Mesendoderm (in vitro differentiated cells): ENCODE data around the gene TMPRSS7.
"Not testable (repeated sequence)": the region's sequence is repeated elsewhere in the genome, so short reads cannot be mapped to it uniquely, and the experiment has no call there.

Source experiments
- DNase-seq: peaks from one replicate; pipeline ENCODE4 v3.0.0; 2013
- H2AK5ac ChIP-seq: 2 replicates; pipeline ENCODE4 v1.6.1; 2013; ENCODE audit warnings: low read length, inconsistent platforms
- H2BK120ac ChIP-seq: 2 replicates; pipeline ENCODE4 v1.6.1; 2013; ENCODE audit warnings: low read depth, mild to moderate bottlenecking, low read length, moderate library complexity, mixed read lengths
- H2BK15ac ChIP-seq: replicated peaks from 2 replicates; pipeline ENCODE4 v1.6.1; 2013; ENCODE audit warnings: low read depth, mild to moderate bottlenecking, moderate library complexity
- H2BK5ac ChIP-seq: 2 replicates; pipeline ENCODE4 v1.6.1; 2013; ENCODE audit warnings: low read length, inconsistent platforms
- H3K18ac ChIP-seq: 2 replicates; pipeline ENCODE4 v1.6.1; 2013; ENCODE audit warnings: mild to moderate bottlenecking, low read length, mixed read lengths
- H3K23ac ChIP-seq: one replicate; pipeline ENCODE4 v1.6.1; 2013; ENCODE audit warnings: low read length
- H3K27ac ChIP-seq: 2 replicates; pipeline ENCODE4 v1.5.1; 2013; ENCODE audit warnings: low read depth, mild to moderate bottlenecking, inconsistent platforms, low read length, moderate library complexity
- H3K27me3 ChIP-seq: 2 replicates; pipeline ENCODE4 v1.6.1; 2013; ENCODE audit warnings: low read length, control low read depth, mild to moderate bottlenecking, inconsistent platforms; ENCODE audit not compliant: insufficient read depth, poor library complexity
- H3K36me3 ChIP-seq: 2 replicates; pipeline ENCODE4 v1.6.1; 2013; ENCODE audit warnings: low read length, inconsistent platforms; ENCODE audit not compliant: control insufficient read depth, insufficient read depth
- H3K4ac ChIP-seq: one replicate; pipeline ENCODE4 v1.6.1; 2013; ENCODE audit warnings: low read depth, mild to moderate bottlenecking, low read length, moderate library complexity
- H3K4me1 ChIP-seq: 2 replicates; pipeline ENCODE4 v1.6.1; 2013; ENCODE audit warnings: low read depth, low read length, inconsistent platforms; ENCODE audit not compliant: control insufficient read depth
- H3K4me2 ChIP-seq: 2 replicates; pipeline ENCODE4 v1.6.1; 2013; ENCODE audit warnings: low read length
- H3K4me3 ChIP-seq: 2 replicates; pipeline ENCODE4 v1.5.1; 2013; ENCODE audit warnings: mild to moderate bottlenecking, low read length
- H3K56ac ChIP-seq: one replicate; pipeline ENCODE4 v1.6.1; 2013; ENCODE audit warnings: low read length
- H3K79me1 ChIP-seq: 2 replicates; pipeline ENCODE4 v1.6.1; 2013; ENCODE audit warnings: low read length, inconsistent platforms
- H3K79me2 ChIP-seq: 2 replicates; pipeline ENCODE4 v1.6.1; 2013; ENCODE audit warnings: mild to moderate bottlenecking, low read length; ENCODE audit not compliant: control insufficient read depth, insufficient read depth
- H3K9ac ChIP-seq: 2 replicates; pipeline ENCODE4 v1.6.1; 2013; ENCODE audit warnings: low read length, inconsistent platforms
- H4K5ac ChIP-seq: one replicate; pipeline ENCODE4 v1.6.1; 2013; ENCODE audit warnings: low read length
- H4K8ac ChIP-seq: one replicate; pipeline ENCODE4 v1.6.1; 2013; ENCODE audit warnings: low read depth, mild to moderate bottlenecking, control low read depth, low read length, moderate library complexity
- WGBS: extraction: QIAGEN DNeasy Blood & Tissue Kit; methylation state at CpG from one replicate; pipeline ENCODE4 v1.1.7; 2013; ENCODE audit warnings: low lambda C conversion rate, missing lambda C conversion rate; ENCODE audit not compliant: insufficient coverage; ENCODE audit errors: extremely low coverage; 5-methylcytosine and 5-hydroxymethylcytosine counted together

The TMPRSS7 gene

DNA sequence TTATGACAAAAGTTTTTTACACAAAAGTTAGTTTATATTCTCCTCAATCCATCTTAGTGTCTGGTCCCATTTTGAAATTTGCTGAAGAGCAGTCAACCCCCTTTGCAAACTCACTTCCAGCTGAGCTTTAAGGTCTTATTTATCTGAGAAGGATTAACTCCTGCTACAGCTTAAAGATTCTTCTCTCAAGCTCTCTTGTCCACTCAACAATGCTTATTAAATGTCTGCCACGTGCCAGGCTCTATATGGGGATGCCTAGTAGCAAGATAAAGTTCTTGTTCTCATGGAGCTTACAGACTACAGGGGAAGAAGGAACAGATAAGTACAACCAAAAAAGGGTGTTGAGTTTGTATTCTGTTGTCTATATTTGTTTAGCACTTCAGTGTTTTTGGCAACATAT is 18.7 kb downstream of the TMPRSS7 start:
- no peak overlapping the region for H2BK5ac ChIP-seq
- no peak overlapping the region for H4K5ac ChIP-seq
- peak overlapping the region; percentile 39 for H3K18ac ChIP-seq
- H4K8ac ChIP-seq = no peak overlapping the region
- peaks cover 6% of the 10 kb centered on the region for H3K4me1 ChIP-seq
- H3K27me3 ChIP-seq = no peaks in the 10 kb centered on the region
- no peaks in the 10 kb centered on the region for H3K79me2 ChIP-seq
- H3K27ac ChIP-seq = no peak overlapping the region
- WGBS = no CpG with 5 or more reads among the region's 1 CpG
- H3K23ac ChIP-seq = no peak overlapping the region
- no peaks in the 10 kb centered on the region for H3K36me3 ChIP-seq
- no peak overlapping the region for H2AK5ac ChIP-seq
- no peak overlapping the region for H3K4me3 ChIP-seq
- no peak overlapping the region for H3K4me2 ChIP-seq
- DNase-seq = peak; percentile 66
- no peaks in the 10 kb centered on the region for H3K79me1 ChIP-seq
- no peak overlapping the region for H3K4ac ChIP-seq
- H3K56ac ChIP-seq = no peak overlapping the region
- H2BK15ac ChIP-seq = no peak overlapping the region
- peak overlapping the region; percentile 73 for H2BK120ac ChIP-seq
- H3K9ac ChIP-seq = no peak overlapping the region

- WGBS = no CpG with 5 or more reads among the region's 6 CpGs
- Histone ChIP-seq H3K4ac (no peak overlapping the region), H3K23ac (no peak overlapping the region), H3K4me1 (peaks cover 2% of the 10 kb centered on the region), H2BK120ac (no peak overlapping the region), H3K27ac (no peak overlapping the region), H4K8ac (no peak overlapping the region), H2BK5ac (no peak overlapping the region), H3K56ac (no peak overlapping the region), H3K36me3 (no peaks in the 10 kb centered on the region), H3K4me2 (no peak overlapping the region), H3K79me1 (no peaks in the 10 kb centered on the region), H3K18ac (no peak overlapping the region), H3K27me3 (no peaks in the 10 kb centered on the region), H2AK5ac (no peak overlapping the region), H3K4me3 (no peak overlapping the region), H2BK15ac (no peak overlapping the region), H3K9ac (no peak overlapping the region), H4K5ac (no peak overlapping the region), H3K79me2 (no peaks in the 10 kb centered on the region)
- no peak for DNase-seq
These were observed 22.0 kb downstream of the TMPRSS7 start for GRCh38 chr3:112056451-112056929.

DNA sequence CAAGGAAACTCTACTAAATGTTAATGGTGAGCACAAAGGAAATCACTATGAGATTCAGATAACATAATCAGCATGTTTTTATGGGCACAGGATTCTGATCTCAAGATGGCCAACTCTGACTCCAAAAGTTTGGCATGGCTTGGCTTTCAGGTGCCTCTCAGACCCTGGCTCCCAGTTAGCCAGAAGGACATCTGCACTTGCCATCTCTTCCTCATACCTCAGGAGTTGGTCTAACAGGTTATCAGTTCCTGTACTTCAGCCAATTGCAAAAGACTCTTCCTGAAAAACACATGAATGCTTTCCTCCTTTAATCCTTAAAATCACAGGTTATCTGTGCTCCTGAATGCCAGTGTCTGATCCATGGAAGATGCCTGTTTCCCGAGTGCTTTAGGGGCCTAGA is 25.0 kb downstream of the TMPRSS7 start:
- no peaks in the 10 kb centered on the region for H3K36me3 ChIP-seq
- no peak overlapping the region for H2BK15ac ChIP-seq
- H3K79me2 ChIP-seq = no peaks in the 10 kb centered on the region
- H3K9ac ChIP-seq = no peak overlapping the region
- H3K27me3 ChIP-seq = no peaks in the 10 kb centered on the region
- H3K56ac ChIP-seq = no peak overlapping the region
- no peak overlapping the region for H4K5ac ChIP-seq
- DNase-seq = no peak
- no peak overlapping the region for H2BK120ac ChIP-seq
- no peak overlapping the region for H2AK5ac ChIP-seq
- no peak overlapping the region for H3K18ac ChIP-seq
- no peak overlapping the region for H4K8ac ChIP-seq
- H3K79me1 ChIP-seq = no peaks in the 10 kb centered on the region
- no peak overlapping the region for H2BK5ac ChIP-seq
- H3K27ac ChIP-seq = no peak overlapping the region
- no peak overlapping the region for H3K4me2 ChIP-seq
- no peak overlapping the region for H3K4ac ChIP-seq
- no peak overlapping the region for H3K4me3 ChIP-seq
- WGBS = no CpG with 5 or more reads among the region's 1 CpG
- H3K23ac ChIP-seq = no peak overlapping the region
- H3K4me1 ChIP-seq = no peaks in the 10 kb centered on the region

DNA sequence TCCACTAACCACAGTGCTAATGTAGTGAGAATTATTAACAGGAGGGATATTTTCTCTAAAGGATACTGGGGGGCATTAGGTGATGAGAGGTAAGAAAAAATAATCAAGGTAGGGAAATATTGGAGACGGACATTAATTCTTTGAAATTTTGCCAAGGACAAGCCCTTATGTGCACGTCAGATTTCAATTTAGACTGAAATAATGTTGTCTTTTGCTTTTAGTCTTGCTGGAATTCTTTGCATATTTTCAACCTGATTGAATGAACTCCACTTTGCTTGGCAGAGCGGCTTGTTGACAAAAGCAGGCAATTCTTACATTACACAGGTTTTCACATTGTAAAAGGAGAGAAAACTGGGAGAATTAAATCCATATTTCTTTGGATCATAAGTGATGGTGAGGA is 26.6 kb downstream of the TMPRSS7 start:
- H2BK120ac ChIP-seq = no peak overlapping the region
- H3K4me3 ChIP-seq = no peak overlapping the region
- H2BK15ac ChIP-seq = no peak overlapping the region
- H3K27ac ChIP-seq = no peak overlapping the region
- no peak overlapping the region for H2BK5ac ChIP-seq
- H4K5ac ChIP-seq = no peak overlapping the region
- no peaks in the 10 kb centered on the region for H3K79me1 ChIP-seq
- H3K9ac ChIP-seq = no peak overlapping the region
- H3K18ac ChIP-seq = no peak overlapping the region
- H2AK5ac ChIP-seq = no peak overlapping the region
- H3K27me3 ChIP-seq = no peaks in the 10 kb centered on the region
- no peaks in the 10 kb centered on the region for H3K4me1 ChIP-seq
- H3K4ac ChIP-seq = no peak overlapping the region
- no peak overlapping the region for H3K4me2 ChIP-seq
- H3K56ac ChIP-seq = no peak overlapping the region
- H3K79me2 ChIP-seq = no peaks in the 10 kb centered on the region
- H4K8ac ChIP-seq = no peak overlapping the region
- H3K23ac ChIP-seq = no peak overlapping the region
- no CpG with 5 or more reads among the region's 3 CpGs for WGBS
- no peak for DNase-seq
- H3K36me3 ChIP-seq = no peaks in the 10 kb centered on the region

DNA sequence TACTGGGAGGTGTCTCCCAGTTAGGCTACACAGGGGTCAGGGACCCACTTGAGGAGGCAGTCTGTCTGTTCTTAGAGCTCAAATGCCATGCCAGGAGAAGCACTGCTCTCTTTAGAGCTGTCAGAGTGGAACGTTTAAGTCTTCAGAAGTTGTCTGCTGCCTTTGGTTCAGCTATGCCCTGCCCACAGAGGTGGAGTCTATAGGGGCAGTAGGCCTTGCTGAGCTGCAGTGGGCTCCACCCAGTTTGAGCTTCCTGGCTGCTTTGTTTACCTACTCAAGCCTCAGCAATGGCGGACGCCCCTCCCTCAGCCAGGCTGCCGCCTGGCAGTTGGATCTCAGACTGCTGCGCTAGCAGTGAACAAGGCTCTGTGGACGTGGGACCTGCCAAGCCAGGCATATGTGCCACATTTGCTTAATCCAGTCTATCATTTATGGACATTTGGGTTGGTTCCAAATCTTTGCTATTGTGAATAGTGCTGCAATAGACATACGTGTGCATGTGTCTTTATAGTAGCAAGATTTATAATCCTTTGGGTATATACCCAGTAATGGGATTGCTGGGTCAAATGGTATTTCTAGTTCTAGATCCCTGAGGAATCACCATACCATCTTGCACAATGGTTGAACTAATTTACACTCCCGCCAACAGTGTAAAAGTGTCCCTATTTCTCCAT is 38.0 kb downstream of the TMPRSS7 start:
- H3K4me1 ChIP-seq, H3K9ac ChIP-seq, DNase-seq, H3K23ac ChIP-seq, H3K4me3 ChIP-seq, H3K79me2 ChIP-seq, H2BK15ac ChIP-seq, H3K27ac ChIP-seq, H3K79me1 ChIP-seq, H4K8ac ChIP-seq, H3K18ac ChIP-seq, H2AK5ac ChIP-seq, H2BK5ac ChIP-seq, H4K5ac ChIP-seq, H3K36me3 ChIP-seq, H3K4me2 ChIP-seq, H3K4ac ChIP-seq, H3K27me3 ChIP-seq, H2BK120ac ChIP-seq, H3K56ac ChIP-seq: not testable (repeated sequence)
- WGBS = no CpG with 5 or more reads among the region's 8 CpGs

DNA sequence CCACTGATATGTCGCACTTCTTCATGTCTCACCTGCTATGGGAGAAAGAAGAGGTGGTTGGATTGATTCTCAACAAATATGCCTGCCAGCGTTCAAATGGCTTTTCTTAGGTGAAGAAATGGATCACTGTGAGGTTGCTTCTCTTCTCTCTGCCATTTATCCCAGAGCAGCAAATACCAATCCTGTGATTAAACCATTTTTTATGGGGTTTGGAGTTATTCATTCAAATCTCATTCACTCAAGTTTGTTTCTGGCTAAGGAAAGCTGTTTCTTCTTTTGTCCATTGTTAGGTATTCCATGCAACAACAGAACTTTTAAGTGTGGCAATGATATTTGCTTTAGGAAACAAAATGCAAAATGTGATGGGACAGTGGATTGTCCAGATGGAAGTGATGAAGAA is 39.5 kb downstream of the TMPRSS7 start:
- no peak overlapping the region for H2AK5ac ChIP-seq
- H3K79me1 ChIP-seq = no peaks in the 10 kb centered on the region
- no peak overlapping the region for H2BK120ac ChIP-seq
- no peak overlapping the region for H2BK15ac ChIP-seq
- no peak overlapping the region for H4K5ac ChIP-seq
- no peaks in the 10 kb centered on the region for H3K36me3 ChIP-seq
- no peak overlapping the region for H2BK5ac ChIP-seq
- H3K4ac ChIP-seq = no peak overlapping the region
- no peak overlapping the region for H3K27ac ChIP-seq
- DNase-seq = no peak
- H3K9ac ChIP-seq = no peak overlapping the region
- H3K4me1 ChIP-seq = no peaks in the 10 kb centered on the region
- no peak overlapping the region for H3K56ac ChIP-seq
- no peaks in the 10 kb centered on the region for H3K79me2 ChIP-seq
- H3K23ac ChIP-seq = no peak overlapping the region
- H3K4me2 ChIP-seq = no peak overlapping the region
- H3K18ac ChIP-seq = no peak overlapping the region
- no peak overlapping the region for H4K8ac ChIP-seq
- H3K4me3 ChIP-seq = no peak overlapping the region
- WGBS = no CpG with 5 or more reads among the region's 2 CpGs
- H3K27me3 ChIP-seq = no peaks in the 10 kb centered on the region
